Trophoblast cell (in vitro differentiated cells and primary cell): Measurements from ENCODE around the gene NXF2.
"Not testable (repeated sequence)": the region's sequence is repeated elsewhere in the genome, so short reads cannot be mapped to it uniquely, and the experiment has no call there.

Source experiments
- DNase-seq, 2 donors: peaks; one replicate each; pipeline ENCODE4 v3.0.0-alpha.2; 2016
- H2AFZ ChIP-seq: 2 replicates; pipeline ENCODE4 v1.6.1; 2013; ENCODE audit warnings: low read length, moderate library complexity, mild to moderate bottlenecking; ENCODE audit not compliant: insufficient read depth, poor library complexity
- H2AK5ac ChIP-seq: 2 replicates; pipeline ENCODE4 v1.6.1; 2013; ENCODE audit warnings: mild to moderate bottlenecking, low read length
- H2BK120ac ChIP-seq: 2 replicates; pipeline ENCODE4 v1.6.1; 2013; ENCODE audit warnings: low read length, mild to moderate bottlenecking, moderate library complexity; ENCODE audit not compliant: insufficient read depth, poor library complexity
- H2BK12ac ChIP-seq: 2 replicates; pipeline ENCODE4 v1.6.1; 2013; ENCODE audit warnings: mild to moderate bottlenecking, low read length, moderate library complexity
- H2BK5ac ChIP-seq: 2 replicates; pipeline ENCODE4 v1.6.1; 2013; ENCODE audit warnings: low read length, low read depth, moderate library complexity, mild to moderate bottlenecking; ENCODE audit not compliant: poor library complexity
- H3K14ac ChIP-seq: 2 replicates; pipeline ENCODE4 v1.6.1; 2013; ENCODE audit warnings: mild to moderate bottlenecking, low read length
- H3K18ac ChIP-seq: 2 replicates; pipeline ENCODE4 v1.6.1; 2013; ENCODE audit warnings: mild to moderate bottlenecking, low read length
- H3K23ac ChIP-seq: 2 replicates; pipeline ENCODE4 v1.6.1; 2013; ENCODE audit warnings: low read length
- H3K27ac ChIP-seq: 2 replicates; pipeline ENCODE4 v1.5.1; 2013; ENCODE audit warnings: low read depth, mild to moderate bottlenecking, inconsistent platforms, low read length, moderate library complexity
- H3K27me3 ChIP-seq: 2 replicates; pipeline ENCODE4 v1.6.1; 2013; ENCODE audit warnings: inconsistent platforms, mild to moderate bottlenecking, low read length, moderate library complexity; ENCODE audit not compliant: insufficient read depth
- H3K36me3 ChIP-seq, 2 experiments: 1 replicate in 1 of 2; 2 replicates in 1 of 2; pipeline ENCODE4 v1.6.1; 2013; ENCODE audit warnings: low read length in 2 of 2, mild to moderate bottlenecking in 2 of 2, moderate library complexity in 1 of 2; ENCODE audit not compliant: insufficient read depth in 2 of 2, control insufficient read depth in 1 of 2
- H3K4ac ChIP-seq: 2 replicates; pipeline ENCODE4 v1.6.1; 2013; ENCODE audit warnings: low read depth, mild to moderate bottlenecking, low read length, moderate library complexity
- H3K4me1 ChIP-seq, 2 experiments: 1 replicate in 1 of 2; 2 replicates in 1 of 2; pipeline ENCODE4 v1.6.1; 2013; ENCODE audit warnings: low read length in 2 of 2, mild to moderate bottlenecking in 2 of 2, moderate library complexity in 1 of 2; ENCODE audit not compliant: insufficient read depth in 2 of 2, control insufficient read depth in 1 of 2
- H3K4me2 ChIP-seq: 2 replicates; pipeline ENCODE4 v1.6.1; 2013; ENCODE audit warnings: inconsistent platforms, mild to moderate bottlenecking, low read length, moderate library complexity
- H3K4me3 ChIP-seq: 2 replicates; pipeline ENCODE4 v1.5.1; 2013; ENCODE audit warnings: mild to moderate bottlenecking, low read depth, low read length, inconsistent platforms
- H3K79me1 ChIP-seq: one replicate; pipeline ENCODE4 v1.6.1; 2013; ENCODE audit warnings: low read length
- H3K79me2 ChIP-seq: 2 replicates; pipeline ENCODE4 v1.6.1; 2013; ENCODE audit warnings: low read length, mild to moderate bottlenecking; ENCODE audit not compliant: control insufficient read depth, insufficient read depth, poor library complexity
- H3K9ac ChIP-seq: 2 replicates; pipeline ENCODE4 v1.6.1; 2013; ENCODE audit warnings: mild to moderate bottlenecking, low read length
- H3K9me3 ChIP-seq: 2 replicates; pipeline ENCODE4 v1.6.1; 2013; ENCODE audit warnings: low read depth, mild to moderate bottlenecking, control low read depth, inconsistent platforms, low read length; ENCODE audit not compliant: insufficient read depth
- H4K12ac ChIP-seq: 2 replicates; pipeline ENCODE4 v1.6.1; 2013; ENCODE audit warnings: low read depth, mild to moderate bottlenecking, low read length, moderate library complexity
- H4K8ac ChIP-seq: 2 replicates; pipeline ENCODE4 v1.6.1; 2013; ENCODE audit warnings: low read depth, mild to moderate bottlenecking, low read length, moderate library complexity
- H4K91ac ChIP-seq: one replicate; pipeline ENCODE4 v1.6.1; 2013; ENCODE audit warnings: low read depth, mild to moderate bottlenecking, low read length, moderate library complexity
- WGBS: extraction: QIAGEN DNeasy Blood & Tissue Kit; methylation state at CpG from one replicate; pipeline ENCODE4 v1.1.7; 2013; ENCODE audit warnings: missing lambda C conversion rate; ENCODE audit not compliant: insufficient read length, insufficient coverage; ENCODE audit errors: extremely low coverage; 5-methylcytosine and 5-hydroxymethylcytosine counted together

Gene NXF2

GRCh38 chrX:102235678-102236077, 11.3 kb upstream of the NXF2 start:
- H3K79me2 ChIP-seq, H3K9ac ChIP-seq, H3K27me3 ChIP-seq, H3K4ac ChIP-seq, H3K4me1 ChIP-seq, H3K23ac ChIP-seq, H4K12ac ChIP-seq, H2AK5ac ChIP-seq, H2BK5ac ChIP-seq, H2AFZ ChIP-seq, H3K4me3 ChIP-seq, H2BK12ac ChIP-seq, H3K9me3 ChIP-seq, H3K18ac ChIP-seq, DNase-seq, H4K91ac ChIP-seq, H3K4me2 ChIP-seq, H3K36me3 ChIP-seq, H3K14ac ChIP-seq, H2BK120ac ChIP-seq, H4K8ac ChIP-seq, H3K27ac ChIP-seq, H3K79me1 ChIP-seq: not testable (repeated sequence)
- no CpG with 5 or more reads among the region's 7 CpGs for whole genome bisulfite sequencing

GRCh38 chrX:102240265-102240664, 6.7 kb upstream of the NXF2 start:
- not testable (repeated sequence) for H4K8ac ChIP-seq, H3K4me3 ChIP-seq, H3K9me3 ChIP-seq, H2AK5ac ChIP-seq, H2BK5ac ChIP-seq, H4K12ac ChIP-seq, H4K91ac ChIP-seq, H3K18ac ChIP-seq, H2BK120ac ChIP-seq, H3K23ac ChIP-seq, H3K27ac ChIP-seq, H3K9ac ChIP-seq, H3K27me3 ChIP-seq, H3K79me1 ChIP-seq, H3K14ac ChIP-seq, H3K4ac ChIP-seq, H3K4me1 ChIP-seq, DNase-seq, H2BK12ac ChIP-seq, H3K4me2 ChIP-seq, H2AFZ ChIP-seq, H3K36me3 ChIP-seq, H3K79me2 ChIP-seq
- no CpG with 5 or more reads among the region's 15 CpGs for WGBS

GRCh38 chrX:102272231-102272630, 25.3 kb downstream of the NXF2 start:
- H3K9me3 ChIP-seq, DNase-seq, H3K36me3 ChIP-seq, H3K23ac ChIP-seq, H3K4me2 ChIP-seq, H3K18ac ChIP-seq, H3K27ac ChIP-seq, H3K79me2 ChIP-seq, H3K27me3 ChIP-seq, H3K4me3 ChIP-seq, H4K12ac ChIP-seq, H2BK5ac ChIP-seq, H3K4me1 ChIP-seq, H2AFZ ChIP-seq, H4K91ac ChIP-seq, H2BK120ac ChIP-seq, H2AK5ac ChIP-seq, H3K14ac ChIP-seq, H2BK12ac ChIP-seq, H3K9ac ChIP-seq, H3K4ac ChIP-seq, H3K79me1 ChIP-seq, H4K8ac ChIP-seq: not testable (repeated sequence)
- no CpG with 5 or more reads among the region's 4 CpGs for WGBS

GRCh38 chrX:102338162-102338561, 91.2 kb downstream of the NXF2 start:
- Histone ChIP-seq H4K8ac (no peak overlapping the region), H3K9me3 (peaks cover 10% of the 10 kb centered on the region), H4K91ac (no peak overlapping the region), H3K36me3 (no peaks in the 10 kb centered on the region), H3K4ac (no peak overlapping the region), H2AFZ (no peak overlapping the region), H2BK12ac (no peak overlapping the region), H2AK5ac (no peak overlapping the region), H3K27ac (no peak overlapping the region), H3K9ac (no peak overlapping the region), H3K4me2 (no peak overlapping the region), H3K18ac (no peak overlapping the region), H2BK5ac (no peak overlapping the region), H3K27me3 (no peaks in the 10 kb centered on the region), H3K4me3 (no peak overlapping the region), H3K4me1 (no peaks in the 10 kb centered on the region), H4K12ac (no peak overlapping the region), H3K79me2 (no peaks in the 10 kb centered on the region), H3K23ac (no peak overlapping the region), H3K14ac (no peak overlapping the region), H3K79me1 (no peaks in the 10 kb centered on the region), H2BK120ac (no peak overlapping the region)
- no CpG with 5 or more reads among the region's 4 CpGs for WGBS
- DNase-seq: no peak
